SKM-1 treated with dmso at 0.1 percent for 144 hours (cell line): Measurements from ENCODE around the gene STK24.

Experiments used
- DNase-seq: peaks from one replicate; lab custom pipeline; 2025; ENCODE audit not compliant: unreplicated experiment; lab: John Stamatoyannopoulos, UW

STK24 gene

DNA sequence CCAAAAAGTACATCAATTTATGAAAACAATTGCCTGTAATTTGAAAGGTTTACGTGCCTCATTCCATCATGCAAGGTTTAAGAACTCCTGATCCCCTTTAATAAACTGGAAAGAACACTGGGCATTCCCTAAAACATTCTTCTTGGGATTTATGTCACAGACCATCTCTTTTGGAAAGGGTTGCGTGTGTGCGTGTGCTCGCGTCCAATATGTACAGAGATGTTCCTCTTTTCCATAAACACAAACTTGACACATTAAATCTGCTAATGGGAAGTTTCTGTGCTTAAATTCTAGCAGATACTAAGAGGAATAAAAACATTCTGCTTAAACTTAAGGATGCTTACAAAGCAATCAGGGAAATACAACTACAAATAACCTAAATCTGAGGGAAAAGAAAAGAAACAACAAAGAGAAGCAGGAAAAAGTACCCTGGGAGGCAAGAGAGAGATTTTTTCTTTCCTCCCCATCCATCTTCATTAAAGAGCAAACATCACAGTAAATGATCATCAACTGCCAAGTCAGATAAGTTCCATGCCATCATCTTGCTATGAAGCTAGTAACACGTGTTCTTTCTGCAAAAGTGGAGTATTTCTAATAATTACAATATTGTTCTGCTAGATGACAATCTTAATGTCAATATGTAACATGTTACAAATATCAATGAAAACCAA lies 83.7 kb downstream of the STK24 start:
- DNase-seq: no peak

- no peak for DNase-seq
These were observed 84.4 kb downstream of the STK24 start for GRCh38 chr13:98492335-98493041.

DNA sequence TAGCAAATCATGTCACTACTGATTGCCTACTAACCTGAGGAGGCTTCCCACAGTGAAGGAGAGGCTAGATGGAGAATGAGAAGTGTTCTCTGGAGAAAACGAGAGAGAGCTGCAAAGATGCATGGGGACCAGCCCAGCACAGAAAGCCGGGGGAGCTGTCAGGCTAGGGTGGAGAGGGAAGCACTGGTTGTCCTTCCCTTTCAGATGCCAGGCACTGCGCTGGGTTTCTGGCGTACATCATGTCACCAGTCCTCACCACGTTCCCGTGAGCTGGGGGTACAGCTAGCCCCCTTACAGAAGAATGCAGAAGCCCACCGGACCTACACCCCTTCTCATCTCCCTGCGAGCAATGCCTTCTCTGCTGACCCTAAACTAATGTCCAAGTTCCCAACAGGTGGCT lies 86.0 kb downstream of the STK24 start:
- no peak for DNase-seq

DNA sequence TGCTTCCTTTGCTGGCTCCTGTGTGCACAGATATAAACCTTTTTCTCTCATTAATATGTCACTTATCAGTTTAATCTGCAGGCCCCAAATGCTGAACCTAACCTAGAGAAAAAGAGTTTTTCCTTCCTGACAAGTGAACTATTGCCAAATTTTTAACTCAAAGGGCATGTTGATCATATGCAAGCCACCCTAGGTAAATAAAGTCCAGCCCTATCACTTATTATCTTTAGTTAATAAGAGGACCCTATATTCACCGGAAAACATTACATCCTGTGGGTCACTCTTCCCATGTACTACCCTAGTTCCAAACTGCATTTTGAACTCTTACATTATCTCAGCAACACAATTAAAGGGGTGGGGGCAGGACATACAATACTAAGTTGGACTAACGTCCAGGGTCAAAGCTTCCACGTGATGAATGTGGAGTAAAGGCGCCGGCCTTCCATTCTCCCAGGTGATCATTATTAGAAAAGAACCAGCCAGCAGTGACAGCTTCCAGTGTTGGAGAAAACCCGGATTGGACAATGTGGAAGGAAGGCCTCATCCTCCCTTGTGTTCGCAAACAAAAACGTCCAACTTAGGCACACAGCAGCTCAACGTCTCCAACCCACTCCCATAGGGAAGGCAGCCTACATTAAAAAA lies 86.6 kb downstream of the STK24 start:
- DNase-seq: no peak

DNA sequence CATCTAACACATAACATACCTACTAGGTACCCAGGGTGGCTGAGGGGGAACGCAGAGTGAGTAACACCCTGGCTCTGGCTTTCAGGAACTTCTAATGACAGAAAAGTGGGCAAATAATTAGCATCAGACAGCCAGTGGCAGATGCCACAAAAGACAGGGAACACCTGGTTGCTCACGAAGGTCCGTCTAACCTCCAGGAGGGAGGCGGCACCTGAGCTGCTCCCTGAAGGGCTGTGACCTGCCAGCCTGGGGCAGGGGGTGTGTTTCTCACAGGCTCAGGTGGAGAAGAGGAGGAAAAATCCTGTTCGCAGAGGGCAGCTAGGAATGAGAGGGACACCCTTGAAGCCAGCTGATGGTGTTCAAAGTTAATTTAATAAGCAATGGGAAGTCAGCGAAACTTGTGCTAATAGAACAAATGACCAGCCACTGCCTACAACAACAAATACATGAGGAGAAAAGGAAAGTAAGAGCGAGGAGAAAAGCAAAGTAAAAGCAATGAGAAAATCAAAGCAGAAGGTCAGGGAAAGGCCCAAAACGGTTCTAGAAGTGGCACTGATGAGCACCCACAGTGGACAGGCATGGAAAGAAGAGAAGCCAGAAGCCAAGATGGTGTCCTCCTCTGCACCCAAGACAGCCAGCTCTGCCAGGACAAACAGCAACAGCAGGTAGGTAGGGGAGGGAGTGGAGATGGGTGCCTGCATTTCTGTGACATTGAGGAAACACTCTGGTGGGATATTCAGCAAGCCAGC lies 87.3 kb downstream of the STK24 start:
- DNase-seq: no peak

DNA sequence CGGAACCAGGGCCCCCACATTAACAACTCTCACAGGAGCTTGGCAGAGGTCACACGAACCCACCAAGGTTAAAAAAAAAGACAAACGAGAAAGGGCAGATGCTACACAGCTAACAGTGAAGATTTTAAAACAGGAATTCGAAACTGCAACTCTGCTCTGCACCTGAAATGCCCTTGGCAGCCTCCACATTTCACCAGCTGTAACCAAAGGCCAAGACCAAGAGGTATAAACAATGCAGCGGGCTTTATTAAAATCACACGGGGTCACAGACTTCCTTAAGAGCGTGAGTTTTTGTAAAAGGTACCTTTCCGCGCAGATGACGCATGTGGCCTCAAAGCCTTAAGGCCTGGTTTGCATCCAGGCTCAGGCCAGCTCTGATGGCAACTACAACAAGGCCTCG lies 88.2 kb downstream of the STK24 start:
- no peak for DNase-seq

- no peak for DNase-seq
These were observed 89.4 kb downstream of the STK24 start for GRCh38 chr13:98487522-98487921.

DNA sequence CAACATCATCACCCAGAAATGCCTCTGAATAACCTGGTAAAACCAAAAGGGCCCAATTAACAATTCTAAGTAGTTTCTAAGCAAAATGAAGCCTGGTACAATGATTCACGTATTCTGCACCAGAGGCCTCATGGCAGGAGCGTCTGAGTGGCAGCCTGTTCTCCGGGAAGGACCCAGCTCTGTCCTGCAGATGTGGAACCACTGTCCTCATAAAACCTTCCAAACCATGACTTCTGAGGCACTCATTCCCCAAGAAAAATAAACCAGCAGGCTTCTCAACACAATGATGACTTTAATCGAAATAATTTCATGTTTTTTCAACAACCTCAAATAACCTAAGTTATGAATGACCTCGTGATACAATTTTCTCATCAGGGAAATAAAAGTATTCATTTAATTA lies 89.9 kb downstream of the STK24 start:
- no peak for DNase-seq

DNA sequence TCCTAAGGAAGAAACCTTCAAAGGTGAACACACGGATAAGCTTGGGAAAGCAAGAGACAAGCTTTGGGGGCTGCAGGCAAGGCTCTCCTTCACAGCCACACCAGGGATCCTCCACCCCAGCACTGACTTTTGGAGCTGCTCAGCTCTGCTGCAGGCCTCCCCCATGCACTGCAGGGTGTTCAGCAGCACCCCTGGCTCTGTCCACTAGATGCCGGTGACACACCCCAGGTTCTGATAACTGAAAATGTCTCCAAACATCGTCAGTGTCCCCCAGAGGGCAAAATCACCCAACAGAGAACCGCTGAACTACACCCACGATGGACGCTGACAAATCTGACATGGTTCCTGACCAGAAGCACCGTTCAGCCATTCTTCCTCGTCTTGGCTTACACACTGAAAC lies 90.5 kb downstream of the STK24 start:
- DNase-seq: no peak

DNA sequence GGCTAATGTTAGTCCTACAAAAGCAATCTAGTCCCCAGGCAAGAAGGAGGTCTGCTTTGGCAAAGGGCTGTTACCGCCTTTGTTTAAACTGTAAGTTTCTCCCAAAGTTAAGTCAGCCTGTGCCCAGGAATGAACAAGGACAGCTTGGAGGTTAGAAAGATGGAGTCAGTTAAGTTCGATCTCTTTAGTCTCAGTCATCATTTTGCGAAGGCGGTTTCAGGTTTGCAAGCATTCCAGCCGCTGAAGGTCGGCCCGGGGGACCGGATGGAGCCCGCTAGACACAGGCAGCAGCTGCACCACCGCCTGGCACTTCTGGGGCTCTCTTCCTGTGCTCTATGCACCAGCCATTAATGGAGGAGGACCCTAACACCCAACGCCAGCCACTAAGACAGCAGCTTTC lies 91.3 kb downstream of the STK24 start:
- no peak for DNase-seq

- peak; percentile 68 for DNase-seq
These were observed 92.4 kb downstream of the STK24 start for GRCh38 chr13:98484289-98485219.

DNA sequence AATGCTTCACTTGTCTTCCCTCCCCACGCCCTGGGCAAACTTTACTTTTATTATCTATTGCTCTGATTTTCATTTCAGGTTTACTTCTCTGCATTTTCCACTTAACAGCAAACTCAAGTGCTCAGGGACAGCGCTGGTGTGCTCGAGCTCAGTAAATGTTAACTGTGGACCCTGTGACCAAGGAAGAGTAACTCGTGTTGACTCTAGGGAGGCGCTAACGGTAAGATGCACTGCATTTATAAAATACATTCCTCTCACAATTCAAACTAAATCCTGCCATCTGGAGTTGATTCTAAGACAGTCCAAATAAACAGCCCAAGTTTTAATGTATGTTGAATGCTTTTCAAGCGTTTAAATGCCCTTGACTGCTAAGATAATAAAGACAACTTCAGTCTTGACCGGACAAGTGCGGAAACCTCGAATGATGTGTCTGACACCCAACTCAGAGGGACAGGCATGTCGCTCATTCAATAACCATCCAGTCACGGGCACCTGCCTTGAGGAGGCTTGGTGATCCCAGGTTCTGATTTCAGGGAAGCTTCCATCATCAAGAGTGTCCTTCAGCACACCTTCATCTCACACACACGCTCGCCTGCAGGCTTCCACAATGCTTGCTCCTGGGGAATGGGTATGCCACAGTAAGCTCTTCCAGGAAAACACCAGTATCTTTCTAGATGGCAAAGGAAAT lies 93.2 kb downstream of the STK24 start:
- no peak for DNase-seq

DNA sequence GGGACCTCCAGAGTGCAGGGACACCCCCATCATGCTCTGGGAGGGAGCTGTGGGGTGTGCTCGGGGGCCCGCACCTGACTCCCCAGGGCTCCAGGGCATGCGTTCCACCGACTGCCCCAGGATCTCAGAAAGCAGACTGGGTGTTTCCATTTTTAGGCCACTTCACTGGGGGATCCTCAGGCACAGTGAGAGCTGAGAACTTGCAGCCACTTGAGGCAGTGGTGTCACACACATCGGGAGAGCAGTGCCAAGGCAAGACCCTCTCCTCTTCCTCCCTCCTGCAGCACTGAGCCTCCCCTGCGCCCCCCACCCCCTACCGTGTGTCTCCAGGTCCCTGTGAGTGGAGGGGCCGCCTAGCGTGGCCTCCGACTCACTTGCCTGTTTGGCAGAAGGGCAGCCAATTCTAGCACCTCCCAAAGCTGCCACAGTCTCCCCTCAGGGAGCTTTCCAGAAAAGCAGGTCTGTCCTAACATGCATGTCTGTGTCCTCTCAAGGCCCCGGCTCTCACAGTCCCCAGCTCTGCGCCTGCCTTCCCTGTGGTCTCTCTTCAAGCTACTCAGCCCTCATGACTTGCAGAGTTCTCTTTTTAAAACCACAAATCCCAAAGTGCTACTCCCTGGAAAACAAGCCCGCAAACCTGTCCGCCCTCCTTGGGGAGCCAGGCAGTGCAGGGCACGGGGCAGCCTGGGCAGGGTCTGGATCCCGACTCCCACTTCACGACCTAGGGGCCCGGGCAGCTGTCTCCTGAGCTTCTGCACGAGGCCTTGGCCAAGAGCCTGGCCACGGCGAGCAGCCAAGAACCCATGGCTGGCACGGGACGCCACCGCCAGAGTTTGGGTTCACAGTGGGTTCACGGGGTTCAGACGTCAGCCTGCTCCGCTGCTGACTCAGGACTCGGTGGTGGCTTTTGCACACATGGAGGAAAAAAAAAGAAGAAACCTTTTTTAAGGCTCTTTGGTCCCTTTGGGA lies 94.1 kb downstream of the STK24 start:
- no peak for DNase-seq

DNA sequence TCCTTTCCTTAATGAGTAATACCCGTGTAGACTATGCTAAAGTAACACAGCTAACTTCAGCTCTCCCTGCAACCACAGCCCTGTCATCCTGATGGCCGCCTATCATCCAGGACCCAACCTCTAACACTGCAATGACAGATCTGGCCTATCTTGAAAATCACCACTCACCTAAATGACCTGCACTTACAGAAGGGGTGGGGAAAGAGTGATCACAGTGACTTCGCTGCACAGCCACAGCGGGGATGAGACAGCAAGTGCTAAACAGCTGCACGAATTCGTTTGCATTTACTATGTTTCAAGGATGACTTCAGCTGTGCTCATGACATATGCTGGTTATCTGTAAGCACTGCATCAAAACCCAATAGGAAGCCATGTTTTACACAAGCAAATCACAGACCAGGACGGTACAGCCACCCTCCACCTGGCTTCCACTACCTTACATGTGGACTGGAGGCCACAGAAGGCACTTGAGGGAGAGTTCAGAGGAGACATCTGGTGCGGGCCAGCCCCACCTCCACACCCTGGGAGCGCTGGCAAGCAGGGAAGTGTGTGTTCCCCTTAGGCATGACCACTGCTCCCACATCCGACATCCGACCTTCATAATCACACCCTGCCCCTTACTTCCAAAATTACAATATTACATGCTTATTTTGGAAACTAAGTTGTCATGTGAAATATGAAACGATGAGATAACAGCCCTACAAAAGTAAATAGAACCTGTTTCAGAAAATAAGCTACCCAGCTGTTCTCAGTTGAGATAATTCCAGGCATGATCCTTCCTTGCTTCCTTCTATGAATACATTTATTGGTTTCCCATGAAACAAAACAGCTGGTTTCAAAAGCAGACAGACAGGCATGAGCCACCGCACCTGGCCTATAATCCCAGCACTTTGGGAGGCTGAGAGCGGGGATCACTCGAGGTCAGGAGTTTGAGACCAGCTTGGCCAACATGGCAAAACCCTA lies 95.7 kb downstream of the STK24 start:
- no peak for DNase-seq

DNA sequence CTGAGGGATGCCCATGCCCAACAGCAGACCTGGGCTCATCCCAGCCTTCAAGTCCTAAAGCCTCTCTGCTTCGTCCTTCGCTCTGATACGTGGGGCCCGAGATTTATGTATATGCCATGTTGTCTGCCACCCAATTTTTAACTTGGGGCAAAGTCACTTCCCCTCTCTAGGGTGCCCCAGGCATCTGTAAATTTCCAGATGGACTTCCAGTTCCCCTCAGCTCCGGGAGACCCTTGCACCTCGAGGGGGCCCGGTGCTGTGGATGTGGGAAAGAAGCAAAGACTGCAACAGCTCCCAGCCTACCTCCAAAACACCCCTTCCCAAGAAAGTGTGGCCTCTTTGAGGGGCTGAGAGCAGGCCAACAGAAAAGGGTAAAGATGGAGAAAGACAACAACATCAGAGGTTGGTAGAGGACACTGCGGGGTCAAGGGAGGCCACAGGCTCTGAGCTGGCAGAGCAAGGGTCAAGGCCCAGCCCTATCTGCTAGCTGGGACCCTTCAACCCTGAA lies 97.4 kb downstream of the STK24 start:
- DNase-seq: no peak

GRCh38 chr13:98478189-98479129 lies 98.4 kb downstream of the STK24 start:
- DNase-seq: no peak
